ENCODE data around the gene SMYD4.
A peak's percentile ranks its signal among the peaks of the same experiment; 100 is the strongest.
"Not testable (repeated sequence)": the region's sequence is repeated elsewhere in the genome, so short reads cannot be mapped to it uniquely, and the experiment has no call there.

SMYD4 gene

DNA sequence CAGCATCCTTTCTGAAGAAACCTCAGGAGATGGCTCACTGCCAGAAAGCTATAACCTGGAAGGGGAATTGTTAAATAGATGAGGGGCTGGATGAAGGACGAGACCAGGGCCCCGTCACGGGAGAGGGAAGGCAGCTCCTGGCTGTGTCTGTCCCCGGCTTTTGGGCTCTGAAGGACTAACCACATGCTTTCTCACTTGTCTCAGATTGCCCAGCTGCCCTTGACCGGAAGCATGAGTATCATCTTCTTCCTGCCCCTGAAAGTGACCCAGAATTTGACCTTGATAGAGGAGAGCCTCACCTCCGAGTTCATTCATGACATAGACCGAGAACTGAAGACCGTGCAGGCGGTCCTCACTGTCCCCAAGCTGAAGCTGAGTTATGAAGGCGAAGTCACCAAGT lies 53.4 kb downstream of the SMYD4 start:
- DNase-seq (ENCODE audit: low read depth): no peak
- H3K4me3 ChIP-seq (replicated peaks; ENCODE audit: low read depth, low read length): no peak overlapping the region
- TF ChIP-seq, protein P1, sequence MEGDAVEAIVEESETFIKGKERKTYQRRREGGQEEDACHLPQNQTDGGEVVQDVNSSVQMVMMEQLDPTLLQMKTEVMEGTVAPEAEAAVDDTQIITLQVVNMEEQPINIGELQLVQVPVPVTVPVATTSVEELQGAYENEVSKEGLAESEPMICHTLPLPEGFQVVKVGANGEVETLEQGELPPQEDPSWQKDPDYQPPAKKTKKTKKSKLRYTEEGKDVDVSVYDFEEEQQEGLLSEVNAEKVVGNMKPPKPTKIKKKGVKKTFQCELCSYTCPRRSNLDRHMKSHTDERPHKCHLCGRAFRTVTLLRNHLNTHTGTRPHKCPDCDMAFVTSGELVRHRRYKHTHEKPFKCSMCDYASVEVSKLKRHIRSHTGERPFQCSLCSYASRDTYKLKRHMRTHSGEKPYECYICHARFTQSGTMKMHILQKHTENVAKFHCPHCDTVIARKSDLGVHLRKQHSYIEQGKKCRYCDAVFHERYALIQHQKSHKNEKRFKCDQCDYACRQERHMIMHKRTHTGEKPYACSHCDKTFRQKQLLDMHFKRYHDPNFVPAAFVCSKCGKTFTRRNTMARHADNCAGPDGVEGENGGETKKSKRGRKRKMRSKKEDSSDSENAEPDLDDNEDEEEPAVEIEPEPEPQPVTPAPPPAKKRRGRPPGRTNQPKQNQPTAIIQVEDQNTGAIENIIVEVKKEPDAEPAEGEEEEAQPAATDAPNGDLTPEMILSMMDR (IDR thresholded peaks at IDR 0.05; ENCODE audit: low read length, missing control alignments): no peak

DNA sequence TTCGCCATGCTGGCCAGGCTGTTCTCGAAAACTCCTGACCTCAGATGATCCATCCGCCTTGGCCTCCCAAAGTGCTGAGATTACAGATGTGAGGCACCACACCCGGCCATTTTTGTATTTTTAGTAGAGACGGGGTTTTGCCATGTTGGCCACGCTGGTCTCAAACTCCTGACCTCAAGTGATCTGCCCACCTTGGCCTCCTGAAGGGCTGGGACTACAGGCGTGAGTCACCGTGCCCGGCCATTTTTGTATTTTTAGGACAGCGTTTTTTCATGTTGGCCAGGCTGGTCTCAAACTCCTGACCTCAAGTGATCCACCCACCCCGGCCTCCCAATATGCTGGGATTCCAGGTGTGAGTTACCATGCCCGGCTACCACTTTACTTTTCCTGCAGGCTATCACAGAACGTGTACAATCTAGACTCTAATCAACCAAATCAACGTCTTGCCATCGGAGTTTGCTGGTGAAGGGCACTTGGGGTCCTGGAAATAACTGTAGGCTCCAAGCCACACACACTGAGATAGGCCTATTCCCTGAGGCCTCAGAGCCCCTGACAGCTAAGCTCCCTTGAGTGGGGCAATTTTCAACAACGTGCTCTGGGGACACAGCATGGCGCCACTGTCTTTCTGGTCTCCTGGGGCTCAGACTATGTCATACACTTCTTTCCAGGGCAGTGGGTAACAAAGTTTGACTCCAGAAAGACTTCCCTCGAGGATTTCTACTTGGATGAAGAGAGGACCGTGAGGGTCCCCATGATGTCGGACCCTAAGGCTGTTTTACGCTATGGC lies 55.1 kb downstream of the SMYD4 start:
- TF ChIP-seq, protein P1 (IDR thresholded peaks at IDR 0.05; ENCODE audit: low read length, missing control alignments): no peak
- DNase-seq (ENCODE audit: low read depth): no peak
- H3K4me3 ChIP-seq (replicated peaks; ENCODE audit: low read depth, low read length): no peak overlapping the region

DNA sequence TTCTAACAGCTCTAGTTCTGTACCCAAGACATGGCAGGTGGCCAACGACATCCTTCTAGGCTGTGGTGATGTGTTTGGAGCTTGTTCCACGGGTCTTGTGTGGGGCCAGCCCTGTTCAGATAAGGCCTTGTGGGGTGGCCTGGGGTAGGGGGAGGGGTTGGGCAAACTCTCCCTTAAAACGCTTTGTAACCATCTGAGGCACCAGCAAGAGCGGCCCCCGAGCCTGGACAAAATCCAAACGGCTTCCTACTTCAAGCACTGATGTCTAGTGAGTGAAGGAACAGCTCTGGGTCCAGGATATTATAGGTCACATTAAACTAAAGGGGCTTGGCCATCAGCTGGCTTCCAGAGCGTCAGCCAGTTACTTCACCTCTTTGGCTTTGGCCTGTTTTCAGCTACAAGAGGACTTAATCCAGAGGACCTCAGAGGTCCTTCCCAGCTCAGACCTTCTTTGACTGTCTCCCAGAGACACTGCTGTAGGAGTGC lies 56.0 kb downstream of the SMYD4 start:
- DNase-seq (ENCODE audit: low read depth): peak; percentile 70
- TF ChIP-seq, protein P1 (IDR thresholded peaks at IDR 0.05; ENCODE audit: low read length, missing control alignments): no peak

DNA sequence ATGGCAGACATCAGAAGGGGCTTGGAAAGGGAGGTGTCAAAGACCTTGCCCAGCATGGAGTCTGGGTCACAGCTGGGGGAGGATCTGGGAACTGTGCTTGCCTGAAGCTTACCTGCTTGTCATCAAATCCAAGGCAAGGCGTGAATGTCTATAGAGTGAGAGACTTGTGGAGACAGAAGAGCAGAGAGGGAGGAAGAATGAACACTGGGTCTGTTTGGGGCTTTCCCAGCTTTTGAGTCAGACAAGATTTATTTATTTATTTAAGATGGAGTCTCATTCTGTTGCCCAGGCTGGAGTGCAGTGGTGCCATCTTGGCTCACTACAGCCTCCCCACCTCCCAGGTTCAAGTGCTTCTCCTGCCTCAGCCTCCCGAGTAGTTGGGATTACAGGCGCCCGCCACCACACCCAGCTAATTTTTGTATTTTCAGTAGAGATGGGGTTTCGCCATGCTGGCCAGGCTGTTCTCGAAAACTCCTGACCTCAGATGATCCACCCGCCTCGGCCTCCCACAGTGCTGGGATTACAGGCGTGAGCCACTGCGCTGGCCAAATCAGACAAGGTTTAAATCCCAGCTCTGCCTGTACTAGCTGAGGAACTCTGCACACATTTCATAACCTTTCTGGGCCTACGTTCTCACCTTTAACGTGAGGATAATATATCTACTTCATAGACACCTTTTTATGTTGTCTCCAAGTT lies 56.6 kb downstream of the SMYD4 start:
- DNase-seq (ENCODE audit: low read depth): peak; percentile 53
- H3K4me3 ChIP-seq (replicated peaks; ENCODE audit: low read depth, low read length): not testable (repeated sequence)

More for the DNA sequence above, 56.0 kb downstream of the SMYD4 start:
- no peak overlapping the region for H3K4me3 ChIP-seq (replicated peaks; ENCODE audit: low read depth, low read length)

DNA sequence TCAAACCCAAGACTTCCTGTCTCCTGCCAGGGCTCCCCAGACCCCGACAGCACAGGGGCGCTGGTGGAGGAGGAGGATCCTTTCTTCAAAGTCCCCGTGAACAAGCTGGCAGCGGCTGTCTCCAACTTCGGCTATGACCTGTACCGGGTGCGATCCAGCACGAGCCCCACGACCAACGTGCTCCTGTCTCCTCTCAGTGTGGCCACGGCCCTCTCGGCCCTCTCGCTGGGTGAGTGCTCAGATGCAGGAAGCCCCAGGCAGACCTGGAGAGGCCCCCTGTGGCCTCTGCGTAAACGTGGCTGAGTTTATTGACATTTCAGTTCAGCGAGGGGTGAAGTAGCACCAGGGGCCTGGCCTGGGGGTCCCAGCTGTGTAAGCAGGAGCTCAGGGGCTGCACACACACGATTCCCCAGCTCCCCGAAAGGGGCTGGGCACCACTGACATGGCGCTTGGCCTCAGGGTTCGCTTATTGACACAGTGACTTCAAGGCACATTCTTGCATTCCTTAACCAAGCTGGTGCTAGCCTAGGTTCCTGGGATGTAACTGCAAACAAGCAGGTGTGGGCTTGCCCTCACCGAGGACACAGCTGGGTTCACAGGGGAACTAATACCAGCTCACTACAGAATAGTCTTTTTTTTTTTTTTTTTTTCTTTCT lies 59.8 kb downstream of the SMYD4 start:
- H3K4me3 ChIP-seq (replicated peaks; ENCODE audit: low read depth, low read length): no peak overlapping the region
- TF ChIP-seq, protein P1 (IDR thresholded peaks at IDR 0.05; ENCODE audit: low read length, missing control alignments): no peak

DNA sequence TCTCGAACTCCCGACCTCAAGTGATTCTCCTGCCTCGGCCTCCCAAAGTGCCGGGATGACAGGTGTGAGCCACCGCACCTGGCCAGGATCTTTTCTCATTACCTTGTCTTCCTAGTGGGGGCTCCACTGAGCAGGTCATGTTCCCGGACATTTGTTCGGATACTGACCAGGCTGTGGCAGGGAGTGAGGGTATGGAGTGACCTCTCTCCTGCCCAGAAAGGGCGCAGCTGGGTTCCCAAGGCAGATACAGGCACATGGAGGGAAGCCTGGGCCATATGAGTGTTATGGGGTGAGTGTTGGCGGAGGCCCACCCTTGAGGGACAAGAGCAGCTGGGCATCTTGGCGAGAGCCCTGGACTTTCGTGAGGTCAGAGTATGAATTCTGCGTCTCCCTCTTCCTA lies 62.3 kb downstream of the SMYD4 start:
- no peak for DNase-seq (ENCODE audit: low read depth)

More for the DNA sequence above, 59.8 kb downstream of the SMYD4 start:
- DNase-seq (ENCODE audit: low read depth): no peak

More for the DNA sequence above, 62.3 kb downstream of the SMYD4 start:
- no peak overlapping the region for H3K4me3 ChIP-seq (replicated peaks; ENCODE audit: low read depth, low read length)
- TF ChIP-seq, protein P1 (IDR thresholded peaks at IDR 0.05; ENCODE audit: low read length, missing control alignments): no peak

Measured in fibroblast of pulmonary artery (primary cell).